Measurements from ENCODE around the gene KLK10. TPM values are rescaled to one million over a fixed set of nuclear protein-coding genes. Genes with fewer than 3 reads are reported as not detected.

Gene KLK10, protein sequence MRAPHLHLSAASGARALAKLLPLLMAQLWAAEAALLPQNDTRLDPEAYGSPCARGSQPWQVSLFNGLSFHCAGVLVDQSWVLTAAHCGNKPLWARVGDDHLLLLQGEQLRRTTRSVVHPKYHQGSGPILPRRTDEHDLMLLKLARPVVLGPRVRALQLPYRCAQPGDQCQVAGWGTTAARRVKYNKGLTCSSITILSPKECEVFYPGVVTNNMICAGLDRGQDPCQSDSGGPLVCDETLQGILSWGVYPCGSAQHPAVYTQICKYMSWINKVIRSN
- total RNA-seq (0.07 and 0.66 TPM in 2 replicates), polyA plus RNA-seq (not detected in 2 replicates)

DNA sequence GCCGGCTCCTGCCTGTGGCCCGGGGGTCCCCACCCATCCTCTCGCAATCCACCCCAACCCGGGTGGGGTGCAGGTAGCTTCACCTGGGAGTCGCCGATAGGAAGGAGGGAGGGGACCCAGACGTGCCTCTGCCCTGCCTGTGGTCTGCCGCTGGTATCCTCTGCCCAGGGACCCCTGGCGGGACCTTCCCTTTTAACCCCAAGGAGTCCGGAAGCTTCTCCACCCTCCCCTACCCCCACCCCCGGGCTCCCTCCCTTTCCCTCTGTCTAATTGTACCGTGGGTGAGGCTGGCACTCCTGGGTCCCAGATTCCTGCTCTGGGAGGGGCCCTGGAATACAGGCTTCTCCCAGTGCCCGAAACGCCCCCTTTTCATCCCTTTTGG, at the start of gene KLK10:
Gene KLK10 (minus strand): TSS at position 166 of the 382 bp plus-strand sequence. CDS start 579 bp downstream, outside the sequence.
- H3K27me3 ChIP-seq, result peaks cover 64% of the 10 kb centered on the region
- peak within 1 kb of the TSS; percentile 17 for H3K4me3 ChIP-seq
- no peak for DNase-seq (ENCODE audit: low read depth in 1 of 2, low spot score in 1 of 2)
- no peak within 1 kb of the TSS for H3K27ac ChIP-seq
- H3K4me1 ChIP-seq (ENCODE audit: low read depth), result no peaks in the 10 kb centered on the region
- TF ChIP-seq, protein P1, sequence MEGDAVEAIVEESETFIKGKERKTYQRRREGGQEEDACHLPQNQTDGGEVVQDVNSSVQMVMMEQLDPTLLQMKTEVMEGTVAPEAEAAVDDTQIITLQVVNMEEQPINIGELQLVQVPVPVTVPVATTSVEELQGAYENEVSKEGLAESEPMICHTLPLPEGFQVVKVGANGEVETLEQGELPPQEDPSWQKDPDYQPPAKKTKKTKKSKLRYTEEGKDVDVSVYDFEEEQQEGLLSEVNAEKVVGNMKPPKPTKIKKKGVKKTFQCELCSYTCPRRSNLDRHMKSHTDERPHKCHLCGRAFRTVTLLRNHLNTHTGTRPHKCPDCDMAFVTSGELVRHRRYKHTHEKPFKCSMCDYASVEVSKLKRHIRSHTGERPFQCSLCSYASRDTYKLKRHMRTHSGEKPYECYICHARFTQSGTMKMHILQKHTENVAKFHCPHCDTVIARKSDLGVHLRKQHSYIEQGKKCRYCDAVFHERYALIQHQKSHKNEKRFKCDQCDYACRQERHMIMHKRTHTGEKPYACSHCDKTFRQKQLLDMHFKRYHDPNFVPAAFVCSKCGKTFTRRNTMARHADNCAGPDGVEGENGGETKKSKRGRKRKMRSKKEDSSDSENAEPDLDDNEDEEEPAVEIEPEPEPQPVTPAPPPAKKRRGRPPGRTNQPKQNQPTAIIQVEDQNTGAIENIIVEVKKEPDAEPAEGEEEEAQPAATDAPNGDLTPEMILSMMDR (IDR thresholded peaks at IDR 0.05; ENCODE audit: low read depth, low read length), result no peak
- H3K9me3 ChIP-seq (ENCODE audit: low read depth), result no peaks in the 10 kb centered on the region
- no peaks in the 10 kb centered on the region for H3K36me3 ChIP-seq

GRCh38 chr19:51066393-51067186, 47.1 kb upstream of the KLK10 start:
- no peak overlapping the region for H3K4me3 ChIP-seq
- H3K4me1 ChIP-seq (ENCODE audit: low read depth), result no peaks in the 10 kb centered on the region
- DNase-seq (ENCODE audit: low read depth in 1 of 2, low spot score in 1 of 2), result no peak
- peaks cover 15% of the 10 kb centered on the region for H3K27me3 ChIP-seq
- no peaks in the 10 kb centered on the region for H3K36me3 ChIP-seq
- no peak overlapping the region for H3K27ac ChIP-seq
- H3K9me3 ChIP-seq (ENCODE audit: low read depth), result no peaks in the 10 kb centered on the region
- TF ChIP-seq, protein P1 (IDR thresholded peaks at IDR 0.05; ENCODE audit: low read depth, low read length), result no peak

GRCh38 chr19:51065221-51065960, 45.9 kb upstream of the KLK10 start:
- Histone ChIP-seq H3K4me3 (peak overlapping the region; percentile 29), H3K36me3 (no peaks in the 10 kb centered on the region), H3K9me3 (ENCODE audit: low read depth) (no peaks in the 10 kb centered on the region), H3K4me1 (ENCODE audit: low read depth) (no peaks in the 10 kb centered on the region), H3K27me3 (peaks cover 14% of the 10 kb centered on the region), H3K27ac (no peak overlapping the region)
- TF ChIP-seq, protein P1 (IDR thresholded peaks at IDR 0.05; ENCODE audit: low read depth, low read length), result no peak
- DNase-seq (ENCODE audit: low read depth in 1 of 2, low spot score in 1 of 2), result peak in 1 of 2 donors; percentile 8

DNA sequence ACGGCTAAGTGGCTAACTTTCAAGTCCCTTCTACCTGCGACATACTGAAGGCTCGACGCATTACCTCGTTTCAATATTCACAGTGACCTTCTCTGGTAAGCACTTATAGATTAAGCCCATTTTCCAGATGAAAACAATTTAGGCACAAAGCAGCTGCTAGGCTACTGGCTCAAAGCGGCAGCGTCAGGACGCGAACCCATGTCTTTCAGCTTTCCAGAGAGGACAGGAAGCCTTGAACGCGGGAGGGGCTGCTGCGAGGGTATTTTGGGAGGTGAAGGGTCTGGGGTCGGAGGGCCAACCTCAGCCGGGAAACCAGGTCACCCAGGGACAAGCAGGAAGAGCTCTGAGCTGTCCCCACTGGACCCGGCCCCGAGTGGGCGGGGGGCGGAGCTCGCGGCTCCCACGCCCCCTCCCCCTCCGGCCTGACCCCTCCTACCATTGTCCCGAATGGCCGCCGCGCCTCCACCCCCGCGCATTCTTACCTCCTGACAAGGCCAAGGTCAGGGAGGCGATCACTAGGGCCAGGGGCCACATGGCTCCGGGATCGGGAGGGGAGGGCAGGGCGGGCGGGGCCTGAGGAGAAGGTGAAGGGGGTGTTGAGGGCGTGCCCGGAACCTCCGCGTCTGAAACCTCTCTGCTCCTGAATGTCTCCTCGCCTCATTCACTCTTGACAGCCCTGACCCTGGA, 45.2 kb upstream of the KLK10 start, which contains the start of gene KLK13:
Gene KLK13 (minus strand): TSS at position 559 of the 687 bp plus-strand sequence. CDS start 25 bp downstream, at position 534.
- no peaks in the 10 kb centered on the region for H3K4me1 ChIP-seq (ENCODE audit: low read depth)
- H3K4me3 ChIP-seq, result peak within 1 kb of the TSS; percentile 29
- H3K9me3 ChIP-seq (ENCODE audit: low read depth), result no peaks in the 10 kb centered on the region
- DNase-seq (ENCODE audit: low read depth in 1 of 2, low spot score in 1 of 2), result peak; percentile 30 to 37
- no peak within 1 kb of the TSS for H3K27ac ChIP-seq
- H3K27me3 ChIP-seq, result peaks cover 10% of the 10 kb centered on the region
- TF ChIP-seq, protein P1 (IDR thresholded peaks at IDR 0.05; ENCODE audit: low read depth, low read length), result no peak
- no peaks in the 10 kb centered on the region for H3K36me3 ChIP-seq

DNA sequence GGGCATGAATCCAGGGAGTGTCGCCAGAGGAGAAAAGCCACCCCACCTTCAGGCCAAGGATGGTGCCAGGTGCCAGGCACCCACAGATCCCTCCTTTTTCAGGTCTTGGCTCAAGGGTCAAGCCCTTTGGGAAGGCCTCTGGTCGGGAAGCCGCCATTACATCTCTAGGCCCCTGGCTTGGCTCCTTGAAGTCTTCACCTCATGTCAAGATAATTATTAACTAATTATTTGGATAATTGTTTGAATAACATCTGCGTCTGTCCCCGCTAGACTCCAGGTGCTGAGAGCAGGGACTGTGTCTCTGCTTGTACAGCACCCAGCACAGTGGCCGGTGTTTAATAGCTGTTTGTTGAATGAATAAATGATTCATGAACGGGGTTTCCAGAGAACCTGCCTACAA, 44.2 kb upstream of the KLK10 start:
- no peak for DNase-seq (ENCODE audit: low read depth in 1 of 2, low spot score in 1 of 2)
- no peaks in the 10 kb centered on the region for H3K36me3 ChIP-seq
- TF ChIP-seq, protein P1 (IDR thresholded peaks at IDR 0.05; ENCODE audit: low read depth, low read length), result no peak
- H3K9me3 ChIP-seq (ENCODE audit: low read depth), result no peaks in the 10 kb centered on the region
- H3K27me3 ChIP-seq, result peaks cover 10% of the 10 kb centered on the region
- no peak overlapping the region for H3K4me3 ChIP-seq
- no peak overlapping the region for H3K27ac ChIP-seq
- no peaks in the 10 kb centered on the region for H3K4me1 ChIP-seq (ENCODE audit: low read depth)

All from cardiac muscle cell (in vitro differentiated cells and primary cell).